Natural killer cell (primary cell): Measurements from ENCODE around the gene ZNF205. TPM values are rescaled to one million over a fixed set of nuclear protein-coding genes. Genes with fewer than 3 reads are reported as not detected.

Source experiments
- ATAC-seq, 3 donors: fragments of 150-1000 bp in 2 of 3; fragments of 200-7000 bp in 1 of 3; cut with Tn5 transposase; 1 replicate in 1 of 3; 2 replicates in 2 of 3; pipeline ENCODE4 v1.10.0; 2021; ENCODE audit warnings: mild to moderate bottlenecking in 2 of 3, moderate library complexity in 2 of 3
- DNase-seq, 2 donors: peaks; one replicate each; pipeline versions ENCODE4 v3.0.0 to v3.0.0-alpha.2; 2013 to 2021; ENCODE audit warnings: mixed read lengths in 1 of 2
- H3K27ac ChIP-seq: one replicate; pipeline ENCODE4 v1.5.1; 2013; ENCODE audit warnings: mild to moderate bottlenecking, low read length
- H3K27me3 ChIP-seq: one replicate; pipeline ENCODE4 v1.6.1; 2013; ENCODE audit warnings: low read length; ENCODE audit not compliant: control insufficient read depth, insufficient read depth
- H3K36me3 ChIP-seq: one replicate; pipeline ENCODE4 v1.6.1; 2013; ENCODE audit warnings: low read length; ENCODE audit not compliant: control insufficient read depth, insufficient read depth
- H3K4me1 ChIP-seq: one replicate; pipeline ENCODE4 v1.6.1; 2013; ENCODE audit warnings: low read length; ENCODE audit not compliant: control insufficient read depth, insufficient read depth
- H3K4me3 ChIP-seq: one replicate; pipeline ENCODE4 v1.5.1; 2013; ENCODE audit warnings: low read length
- H3K9me3 ChIP-seq: one replicate; pipeline ENCODE4 v1.6.1; 2013; ENCODE audit warnings: low read length; ENCODE audit not compliant: control insufficient read depth, insufficient read depth
- H3K27ac Mint-ChIP-seq, 2 donors: one replicate each; pipeline ENCODE4 v1.8.0; 2022; ENCODE audit warnings: mild to moderate bottlenecking in 2 of 2, mixed read lengths in 2 of 2, moderate library complexity in 1 of 2
- H3K27me3 Mint-ChIP-seq, 2 donors: one replicate each; pipeline ENCODE4 v1.8.0; 2022; ENCODE audit warnings: low read depth in 2 of 2, mixed read lengths in 2 of 2
- H3K36me3 Mint-ChIP-seq: one replicate; pipeline ENCODE4 v1.8.0; 2022; ENCODE audit warnings: mixed read lengths
- H3K4me1 Mint-ChIP-seq, 2 donors: one replicate each; pipeline ENCODE4 v1.8.0; 2022; ENCODE audit warnings: mixed read lengths in 2 of 2
- H3K4me3 Mint-ChIP-seq: one replicate; pipeline ENCODE4 v1.8.0; 2022; ENCODE audit warnings: mild to moderate bottlenecking, moderate library complexity, mixed read lengths
- H3K9me3 Mint-ChIP-seq, 2 donors: one replicate each; pipeline ENCODE4 v1.8.0; 2022; ENCODE audit warnings: mixed read lengths in 2 of 2
- WGBS: methylation state at CpG from one replicate; pipeline ENCODE4 v1.1.7; 2013; ENCODE audit warnings: missing lambda C conversion rate; ENCODE audit not compliant: insufficient coverage; 5-methylcytosine and 5-hydroxymethylcytosine counted together
- intact Hi-C: fragments of 100-400 bp; cut with micrococcal nuclease; formaldehyde crosslinking; loops from one replicate; pipeline ENCODE4 v1.14.2; 2022
- total RNA-seq, 4 donors: library from RNA; stranded (reverse); fragments of 120-200 nt in 1 of 4; gene quantifications; one replicate each; pipeline versions ENCODE4 v1.2.3 to v1.2.4, GENCODE V29; 2013 to 2022
- TF ChIP-seq, protein P1 (sequence below): fragments of 200-600 bp; IDR thresholded peaks from one replicate; pipeline ENCODE4 v1.8.0; 2022; ENCODE audit warnings: antibody characterized with exemption

The ZNF205 gene
- total RNA-seq, 3 donors from 2014 or later (not counting 1 experiment from before 2014, with no cell fraction given), result 0.16 TPM; not detected in 2

DNA sequence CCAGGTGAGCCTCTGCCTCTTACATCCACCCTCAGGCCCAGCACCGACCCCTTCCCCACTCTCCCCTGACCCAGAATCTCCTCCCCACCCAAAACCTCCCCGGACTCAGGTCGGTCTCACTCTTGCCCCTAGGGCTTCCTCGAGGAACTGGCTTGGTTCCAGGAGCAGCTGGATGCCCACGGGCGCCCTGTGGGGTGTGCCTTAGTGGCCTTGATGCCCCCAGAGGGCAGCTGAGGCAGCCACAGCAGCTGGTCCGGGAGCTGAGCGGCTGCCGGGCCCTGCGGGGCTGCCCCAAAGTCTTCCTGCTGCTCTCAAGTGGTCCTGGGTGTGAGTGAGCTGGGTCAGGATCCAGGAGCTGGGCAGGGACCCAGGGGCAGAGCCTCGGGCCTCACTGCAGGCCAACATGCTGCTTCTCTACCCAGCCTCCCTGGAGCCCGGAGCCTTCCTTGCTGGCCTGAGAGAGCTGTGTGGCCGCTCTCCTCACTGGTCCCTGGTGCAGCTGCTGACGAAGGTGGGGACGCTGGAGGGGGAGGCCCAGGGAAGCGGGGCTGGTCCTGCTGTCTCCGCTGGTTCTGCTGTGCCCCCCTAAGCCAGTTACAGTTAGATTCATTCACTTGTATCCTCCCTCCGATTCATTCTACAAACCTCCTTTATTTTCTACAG is 32.1 kb downstream of the ZNF205 start:
- TF ChIP-seq, protein P1, sequence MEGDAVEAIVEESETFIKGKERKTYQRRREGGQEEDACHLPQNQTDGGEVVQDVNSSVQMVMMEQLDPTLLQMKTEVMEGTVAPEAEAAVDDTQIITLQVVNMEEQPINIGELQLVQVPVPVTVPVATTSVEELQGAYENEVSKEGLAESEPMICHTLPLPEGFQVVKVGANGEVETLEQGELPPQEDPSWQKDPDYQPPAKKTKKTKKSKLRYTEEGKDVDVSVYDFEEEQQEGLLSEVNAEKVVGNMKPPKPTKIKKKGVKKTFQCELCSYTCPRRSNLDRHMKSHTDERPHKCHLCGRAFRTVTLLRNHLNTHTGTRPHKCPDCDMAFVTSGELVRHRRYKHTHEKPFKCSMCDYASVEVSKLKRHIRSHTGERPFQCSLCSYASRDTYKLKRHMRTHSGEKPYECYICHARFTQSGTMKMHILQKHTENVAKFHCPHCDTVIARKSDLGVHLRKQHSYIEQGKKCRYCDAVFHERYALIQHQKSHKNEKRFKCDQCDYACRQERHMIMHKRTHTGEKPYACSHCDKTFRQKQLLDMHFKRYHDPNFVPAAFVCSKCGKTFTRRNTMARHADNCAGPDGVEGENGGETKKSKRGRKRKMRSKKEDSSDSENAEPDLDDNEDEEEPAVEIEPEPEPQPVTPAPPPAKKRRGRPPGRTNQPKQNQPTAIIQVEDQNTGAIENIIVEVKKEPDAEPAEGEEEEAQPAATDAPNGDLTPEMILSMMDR, result no peak
- ATAC-seq (no peak), DNase-seq (no peak)
- no peaks in the 10 kb centered on the region for H3K27me3 Mint-ChIP-seq
- Histone ChIP-seq H3K36me3 (peaks cover 19% of the 10 kb centered on the region), H3K27ac (no peak overlapping the region), H3K27me3 (no peaks in the 10 kb centered on the region), H3K4me3 (no peak overlapping the region), H3K9me3 (no peaks in the 10 kb centered on the region), H3K4me1 (peaks cover 4% of the 10 kb centered on the region)
- intact Hi-C loops, result no loop called here
- peaks cover 7% of the 10 kb centered on the region for H3K36me3 Mint-ChIP-seq
- no peak overlapping the region for H3K27ac Mint-ChIP-seq
- WGBS, result 81% methylated on average over 18 of the region's 18 CpGs
- no peaks in the 10 kb centered on the region for H3K9me3 Mint-ChIP-seq
- peaks cover 4 to 12% of the 10 kb centered on the region in 2 donors for H3K4me1 Mint-ChIP-seq
- H3K4me3 Mint-ChIP-seq, result no peak overlapping the region

DNA sequence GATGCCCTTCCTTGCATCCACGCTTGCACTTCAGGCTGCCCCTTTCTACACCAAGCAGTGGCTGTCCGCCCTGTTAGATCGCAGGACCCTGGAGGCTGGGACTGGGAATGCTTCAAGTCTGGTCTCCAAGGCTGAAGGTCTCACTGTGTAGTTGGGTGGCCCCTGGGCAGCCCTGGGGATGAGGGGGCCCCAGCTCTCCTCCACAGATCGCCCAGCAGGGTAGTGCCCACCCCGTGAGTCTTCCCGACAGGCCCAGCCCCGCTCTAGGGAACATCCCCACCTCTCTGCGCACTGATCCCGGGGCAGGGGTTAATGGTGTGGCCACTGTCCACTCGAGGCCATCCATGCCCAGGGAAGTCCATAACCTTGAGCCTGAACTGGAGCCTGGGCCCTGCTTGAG is 32.8 kb downstream of the ZNF205 start:
- Mint-ChIP-seq H3K36me3 (peaks cover 7% of the 10 kb centered on the region), H3K4me1 (peaks cover 9 to 19% of the 10 kb centered on the region in 2 donors), H3K27me3 (no peaks in the 10 kb centered on the region), H3K9me3 (no peaks in the 10 kb centered on the region), H3K27ac (no peak overlapping the region), H3K4me3 (no peak overlapping the region)
- Histone ChIP-seq H3K4me1 (peaks cover 11% of the 10 kb centered on the region), H3K9me3 (no peaks in the 10 kb centered on the region), H3K4me3 (no peak overlapping the region), H3K36me3 (peaks cover 19% of the 10 kb centered on the region), H3K27ac (no peak overlapping the region), H3K27me3 (no peaks in the 10 kb centered on the region)
- 90% methylated on average over 10 of the region's 10 CpGs for WGBS
- ATAC-seq, result no peak
- TF ChIP-seq, protein P1, result no peak
- no peak for DNase-seq
- intact Hi-C loops, result no loop called here

DNA sequence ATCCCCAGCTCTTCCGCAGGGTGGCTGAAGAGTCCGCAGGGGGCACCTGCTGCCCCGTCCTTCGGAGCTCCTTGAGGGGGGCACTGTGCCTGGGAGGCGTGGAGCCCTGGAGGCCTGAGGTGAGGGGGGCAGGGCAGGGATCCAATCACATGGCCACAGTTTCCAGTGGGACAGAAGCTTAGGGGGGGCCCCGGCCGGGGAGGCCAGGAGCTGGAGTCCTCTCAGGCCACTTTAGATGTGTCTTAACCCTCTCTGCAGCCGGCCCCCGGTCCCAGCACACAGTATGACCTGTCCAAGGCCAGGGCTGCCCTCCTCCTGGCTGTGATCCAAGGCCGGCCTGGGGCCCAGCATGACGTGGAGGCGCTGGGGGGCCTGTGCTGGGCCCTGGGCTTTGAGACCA is 33.3 kb downstream of the ZNF205 start:
- H3K27ac Mint-ChIP-seq, result no peak overlapping the region
- TF ChIP-seq, protein P1, result no peak
- no peak overlapping the region for H3K4me3 ChIP-seq
- no peaks in the 10 kb centered on the region for H3K27me3 ChIP-seq
- no peak overlapping the region for H3K4me3 Mint-ChIP-seq
- no peak overlapping the region for H3K27ac ChIP-seq
- no peaks in the 10 kb centered on the region for H3K27me3 Mint-ChIP-seq
- peaks cover 19% of the 10 kb centered on the region for H3K36me3 ChIP-seq
- ATAC-seq, result no peak
- H3K36me3 Mint-ChIP-seq, result peaks cover 7% of the 10 kb centered on the region
- H3K9me3 ChIP-seq, result no peaks in the 10 kb centered on the region
- peaks cover 12 to 22% of the 10 kb centered on the region in 2 donors for H3K4me1 Mint-ChIP-seq
- peaks cover 14% of the 10 kb centered on the region for H3K4me1 ChIP-seq
- DNase-seq, result no peak
- intact Hi-C loops, result no loop called here
- no peaks in the 10 kb centered on the region for H3K9me3 Mint-ChIP-seq
- 87% methylated on average over 12 of the region's 12 CpGs for WGBS
